ENCODE data around the gene HEATR3. TPM values are rescaled to one million over a fixed set of nuclear protein-coding genes. Genes with fewer than 3 reads are reported as not detected.

HEATR3 gene
- total RNA-seq, 1 donor from 2014 or later, result 25.1 TPM

GRCh38 chr16:50151322-50151721, 85.6 kb downstream of the HEATR3 start:
- H3K27me3 ChIP-seq (ENCODE audit: control insufficient read depth in 3 of 3, insufficient read depth in 3 of 3, low read length in 3 of 3), result no peaks in the 10 kb centered on the region
- H3K36me3 ChIP-seq (ENCODE audit: control insufficient read depth in 3 of 3, insufficient read depth in 3 of 3, low read length in 3 of 3), result no peaks in the 10 kb centered on the region
- no peak overlapping the region for H3K9ac ChIP-seq (ENCODE audit: low read depth in 1 of 3, low read length in 3 of 3)
- H3K27ac ChIP-seq (ENCODE audit: low read depth, low read length), result no peak overlapping the region
- H3K9me3 ChIP-seq (ENCODE audit: control insufficient read depth in 3 of 3, low read length in 3 of 3), result no peaks in the 10 kb centered on the region
- H3K4me1 ChIP-seq (ENCODE audit: control insufficient read depth in 3 of 3, insufficient read depth in 3 of 3, low read length in 3 of 3), result peaks cover 17 to 31% (median 26%) of the 10 kb centered on the region in 3 donors
- no peak overlapping the region for H3K4me3 ChIP-seq (ENCODE audit: low read length in 3 of 3)

- Histone ChIP-seq H3K4me3 (ENCODE audit: low read length in 3 of 3) (no peak overlapping the region), H3K36me3 (ENCODE audit: control insufficient read depth in 3 of 3, insufficient read depth in 3 of 3, low read length in 3 of 3) (no peaks in the 10 kb centered on the region), H3K27ac (ENCODE audit: low read depth, low read length) (no peak overlapping the region), H3K4me1 (ENCODE audit: control insufficient read depth in 3 of 3, insufficient read depth in 3 of 3, low read length in 3 of 3) (peaks cover 16 to 27% (median 21%) of the 10 kb centered on the region in 3 donors), H3K27me3 (ENCODE audit: control insufficient read depth in 3 of 3, insufficient read depth in 3 of 3, low read length in 3 of 3) (no peaks in the 10 kb centered on the region), H3K9ac (ENCODE audit: low read depth in 1 of 3, low read length in 3 of 3) (peak overlapping the region in 1 of 3 donors; percentile 88), H3K9me3 (ENCODE audit: control insufficient read depth in 3 of 3, low read length in 3 of 3) (no peaks in the 10 kb centered on the region)
Measured at GRCh38 chr16:50151756-50152155, 86.0 kb downstream of the HEATR3 start.

GRCh38 chr16:50152351-50152806, 86.6 kb downstream of the HEATR3 start:
- Histone ChIP-seq H3K9me3 (ENCODE audit: control insufficient read depth in 3 of 3, low read length in 3 of 3) (no peaks in the 10 kb centered on the region), H3K9ac (ENCODE audit: low read depth in 1 of 3, low read length in 3 of 3) (peak overlapping the region; percentile 85 to 93 (median 88)), H3K36me3 (ENCODE audit: control insufficient read depth in 3 of 3, insufficient read depth in 3 of 3, low read length in 3 of 3) (no peaks in the 10 kb centered on the region), H3K4me3 (ENCODE audit: low read length in 3 of 3) (peak overlapping the region; percentile 90 to 92 (median 91)), H3K27me3 (ENCODE audit: control insufficient read depth in 3 of 3, insufficient read depth in 3 of 3, low read length in 3 of 3) (no peaks in the 10 kb centered on the region), H3K4me1 (ENCODE audit: control insufficient read depth in 3 of 3, insufficient read depth in 3 of 3, low read length in 3 of 3) (peaks cover 17 to 21% (median 20%) of the 10 kb centered on the region in 3 donors), H3K27ac (ENCODE audit: low read depth, low read length) (peak overlapping the region; percentile 84)

- Histone ChIP-seq H3K4me1 (ENCODE audit: control insufficient read depth in 3 of 3, insufficient read depth in 3 of 3, low read length in 3 of 3) (peaks cover 17 to 21% (median 20%) of the 10 kb centered on the region in 3 donors), H3K4me3 (ENCODE audit: low read length in 3 of 3) (peak within 1 kb of the TSS; percentile 90 to 92 (median 91))
Measured at GRCh38 chr16:50152807-50153595, 87.2 kb downstream of the HEATR3 start, which contains the start of gene TENT4B. Gene TENT4B, plus strand, starts transcription at chr16:50153306. Its CDS starts 316 bp downstream, at chr16:50153622.

GRCh38 chr16:50153596-50154419, 88.0 kb downstream of the HEATR3 start:
- H3K36me3 ChIP-seq (ENCODE audit: control insufficient read depth in 3 of 3, insufficient read depth in 3 of 3, low read length in 3 of 3), result no peaks in the 10 kb centered on the region
- peaks cover 20 to 28% (median 25%) of the 10 kb centered on the region in 3 donors for H3K4me1 ChIP-seq (ENCODE audit: control insufficient read depth in 3 of 3, insufficient read depth in 3 of 3, low read length in 3 of 3)
- H3K27me3 ChIP-seq (ENCODE audit: control insufficient read depth in 3 of 3, insufficient read depth in 3 of 3, low read length in 3 of 3), result no peaks in the 10 kb centered on the region
- peak overlapping the region; percentile 78 to 87 (median 86) for H3K4me3 ChIP-seq (ENCODE audit: low read length in 3 of 3)
- H3K27ac ChIP-seq (ENCODE audit: low read depth, low read length), result peak overlapping the region; percentile 54
- peak overlapping the region; percentile 77 to 88 (median 81) for H3K9ac ChIP-seq (ENCODE audit: low read depth in 1 of 3, low read length in 3 of 3)
- no peaks in the 10 kb centered on the region for H3K9me3 ChIP-seq (ENCODE audit: control insufficient read depth in 3 of 3, low read length in 3 of 3)

More at GRCh38 chr16:50152807-50153595, 87.2 kb downstream of the HEATR3 start, which contains the start of gene TENT4B:
- H3K9ac ChIP-seq (ENCODE audit: low read depth in 1 of 3, low read length in 3 of 3), result peak within 1 kb of the TSS; percentile 85 to 93 (median 88)
- H3K27ac ChIP-seq (ENCODE audit: low read depth, low read length), result peak within 1 kb of the TSS; percentile 84
- no peaks in the 10 kb centered on the region for H3K36me3 ChIP-seq (ENCODE audit: control insufficient read depth in 3 of 3, insufficient read depth in 3 of 3, low read length in 3 of 3)
- no peaks in the 10 kb centered on the region for H3K9me3 ChIP-seq (ENCODE audit: control insufficient read depth in 3 of 3, low read length in 3 of 3)
- no peaks in the 10 kb centered on the region for H3K27me3 ChIP-seq (ENCODE audit: control insufficient read depth in 3 of 3, insufficient read depth in 3 of 3, low read length in 3 of 3)

GRCh38 chr16:50154420-50154950, 88.7 kb downstream of the HEATR3 start:
- H3K4me1 ChIP-seq (ENCODE audit: control insufficient read depth in 3 of 3, insufficient read depth in 3 of 3, low read length in 3 of 3), result peaks cover 20 to 28% (median 25%) of the 10 kb centered on the region in 3 donors

GRCh38 chr16:50155925-50156324, 90.2 kb downstream of the HEATR3 start:
- Histone ChIP-seq H3K9ac (ENCODE audit: low read depth in 1 of 3, low read length in 3 of 3) (no peak overlapping the region), H3K27ac (ENCODE audit: low read depth, low read length) (no peak overlapping the region), H3K27me3 (ENCODE audit: control insufficient read depth in 3 of 3, insufficient read depth in 3 of 3, low read length in 3 of 3) (no peaks in the 10 kb centered on the region), H3K4me3 (ENCODE audit: low read length in 3 of 3) (peak overlapping the region in 2 of 3 donors; percentile 78 to 87), H3K9me3 (ENCODE audit: control insufficient read depth in 3 of 3, low read length in 3 of 3) (no peaks in the 10 kb centered on the region), H3K36me3 (ENCODE audit: control insufficient read depth in 3 of 3, insufficient read depth in 3 of 3, low read length in 3 of 3) (no peaks in the 10 kb centered on the region), H3K4me1 (ENCODE audit: control insufficient read depth in 3 of 3, insufficient read depth in 3 of 3, low read length in 3 of 3) (peaks cover 24 to 34% (median 25%) of the 10 kb centered on the region in 3 donors)

More at GRCh38 chr16:50154420-50154950, 88.7 kb downstream of the HEATR3 start:
- Histone ChIP-seq H3K27me3 (ENCODE audit: control insufficient read depth in 3 of 3, insufficient read depth in 3 of 3, low read length in 3 of 3) (no peaks in the 10 kb centered on the region), H3K9ac (ENCODE audit: low read depth in 1 of 3, low read length in 3 of 3) (peak overlapping the region; percentile 77 to 88 (median 81)), H3K27ac (ENCODE audit: low read depth, low read length) (peak overlapping the region; percentile 54), H3K9me3 (ENCODE audit: control insufficient read depth in 3 of 3, low read length in 3 of 3) (no peaks in the 10 kb centered on the region), H3K36me3 (ENCODE audit: control insufficient read depth in 3 of 3, insufficient read depth in 3 of 3, low read length in 3 of 3) (no peaks in the 10 kb centered on the region), H3K4me3 (ENCODE audit: low read length in 3 of 3) (peak overlapping the region; percentile 78 to 87 (median 86))

Small RNA genes within 50 kb of the gene (small RNA-seq; reads per million reads assigned to genes)
- gene RF00017 (not detected), gene RF00156 (not detected), gene RNY4P3 (0.65 reads per million, percentile 69 among the genes with 10 or more reads in this experiment), gene RPL10P14 (not detected)

Other genes starting within 250 kb of the HEATR3 start
- 16.7 TPM for gene ZNF423, start 209.9 kb upstream of the HEATR3 start, total RNA-seq
- 34.4 TPM for gene CNEP1R1, start 40.7 kb upstream of the HEATR3 start, total RNA-seq
- 5.7 TPM for gene TENT4B, start 87.3 kb downstream of the HEATR3 start, total RNA-seq
- 9.4 TPM for gene ADCY7, start 200.6 kb downstream of the HEATR3 start, total RNA-seq